ENCODE measurements around the gene PIP5KL1. TPM values are rescaled to one million over a fixed set of nuclear protein-coding genes. Genes with fewer than 3 reads are reported as not detected.

Gene PIP5KL1
- total and polyA plus RNA-seq, 2 of the 8 experiments (the other 6 are each of a cell fraction or from before 2014, with no cell fraction given): 13.4 to 15.4 TPM

GRCh38 chr9:127924736-127925444 lies 5.7 kb downstream of the PIP5KL1 start:
- POLR2A ChIA-PET (ENCODE audit: partially characterized antibody): interaction anchor here (0.8 kb wide), 1 partner anchor 26 kb away, joined by 3 read pairs; the partner anchor contains the start of gene ST6GALNAC6
- no peak overlapping the region for H2BK12ac ChIP-seq (ENCODE audit: low read depth, low read length)
- no peak overlapping the region for H3K18ac ChIP-seq (ENCODE audit: extremely low read depth, low read length)
- peaks cover 0 to 23% (median 17%) of the 10 kb centered on the region in 4 experiments; a peak in 6 of 7 replicates for H3K27me3 ChIP-seq (replicated peaks in 1 of 4; ENCODE audit: control insufficient read depth in 3 of 4, extremely low read depth in 1 of 4, insufficient read depth in 3 of 4, low read length in 3 of 4)
- CTCF ChIA-PET (ENCODE audit: partially characterized antibody): interaction anchor here (1.0 to 6.7 kb wide), 9 partner anchors 28 to 396 kb away, joined by 3 to 46 read pairs (median 3); no protein-coding TSS in a partner anchor
- WGBS, 2 experiments (ENCODE audit: extremely low coverage in 1 of 2, insufficient coverage in 1 of 2, insufficient read length in 1 of 2, insufficient replicate concordance in 2 of 2, low coverage in 1 of 2, low lambda C conversion rate in 2 of 2, missing lambda C conversion rate in 1 of 2): 88% methylated on average over 22 of the region's 22 CpGs; no CpG with 5 or more reads in 1 of the 2 experiments
- no peaks in the 10 kb centered on the region for H3K79me1 ChIP-seq (ENCODE audit: low read depth, low read length)
- H4K91ac ChIP-seq (replicated peaks; ENCODE audit: insufficient read length, low read length): no peak overlapping the region
- no peak overlapping the region for H2BK15ac ChIP-seq (ENCODE audit: low read length)
- H3K4me2 ChIP-seq (ENCODE audit: insufficient read depth in 1 of 2, low read depth in 2 of 2, low read length in 2 of 2): no peak overlapping the region
- peaks cover 3 to 18% (median 14%) of the 10 kb centered on the region in 4 experiments for H3K4me1 ChIP-seq (replicated peaks in 1 of 4; ENCODE audit: control insufficient read depth in 3 of 4, insufficient read depth in 4 of 4, low read length in 3 of 4)
- H2BK20ac ChIP-seq (ENCODE audit: low read length): no peak overlapping the region
- no peak overlapping the region for H4K5ac ChIP-seq (ENCODE audit: insufficient read length, low read depth, low read length)
- H3K36me3 ChIP-seq (ENCODE audit: control insufficient read depth in 2 of 4, insufficient read depth in 4 of 4, low read length in 3 of 4): no peaks in the 10 kb centered on the region
- H3K4me3 ChIP-seq (ENCODE audit: extremely low read depth in 1 of 4, insufficient read depth in 2 of 4, low read depth in 3 of 4, low read length in 4 of 4): no peak overlapping the region
- FAIRE-seq: no peak
- H3K14ac ChIP-seq (ENCODE audit: insufficient read length): no peak overlapping the region
- H3K56ac ChIP-seq (replicated peaks; ENCODE audit: insufficient read length, low read depth, low read length): no peak overlapping the region
- no peak overlapping the region for H2AFZ ChIP-seq (ENCODE audit: low read length)
- H3K23ac ChIP-seq (ENCODE audit: insufficient read length): no peak overlapping the region
- no peaks in the 10 kb centered on the region for H3K79me2 ChIP-seq (ENCODE audit: control insufficient read depth in 1 of 2, insufficient read depth in 2 of 2, low read length in 2 of 2)
- H3K4ac ChIP-seq (replicated peaks; ENCODE audit: insufficient read length, low read depth, low read length): no peak overlapping the region
- DNase-seq (ENCODE audit: low read depth in 1 of 2, low spot score in 2 of 2): no peak
- H3K9ac ChIP-seq (replicated peaks in 1 of 4; ENCODE audit: extremely low read depth in 1 of 4, low read depth in 3 of 4, low read length in 3 of 4): no peak overlapping the region
- no peak overlapping the region for H3K27ac ChIP-seq (ENCODE audit: low read depth, low read length)
- H2AK5ac ChIP-seq (ENCODE audit: low read depth, low read length): no peak overlapping the region
- no peak overlapping the region for H2BK120ac ChIP-seq (replicated peaks; ENCODE audit: low read depth, low read length)
- no peaks in the 10 kb centered on the region for H3K9me3 ChIP-seq (ENCODE audit: insufficient read depth in 2 of 2, low read depth in 1 of 2, low read length in 1 of 2)
- H2BK5ac ChIP-seq (ENCODE audit: low read depth, low read length): no peak overlapping the region
- H3K23me2 ChIP-seq (ENCODE audit: low read depth, low read length): peaks cover 13% of the 10 kb centered on the region; the same call in 1 of the 2 replicates
- TF ChIP-seq SAP30 (IDR thresholded peaks at IDR 0.05; ENCODE audit: insufficient read depth, insufficient replicate concordance, low read length) (no peak), EGR1 (IDR thresholded peaks at IDR 0.05; ENCODE audit: borderline replicate concordance, low read depth, low read length) (no peak), SIRT6 (IDR thresholded peaks at IDR 0.05; ENCODE audit: low read length) (no peak), RXRA (IDR thresholded peaks at IDR 0.05; ENCODE audit: insufficient read depth, low read depth, low read length) (no peak)
- peaks cover 0 to 3% of the 10 kb centered on the region in 2 experiments for H4K20me1 ChIP-seq (replicated peaks in 1 of 2; ENCODE audit: control insufficient read depth in 1 of 2, insufficient read depth in 2 of 2, low read length in 2 of 2)
- H4K8ac ChIP-seq (ENCODE audit: extremely low read depth, insufficient read depth, low read length): no peak overlapping the region; the same call in 1 of the 2 replicates
